Rectal smooth muscle tissue (tissue), 1 donor: ENCODE measurements around the gene SMIM41.

Experiments
- H3K27ac ChIP-seq: one replicate; pipeline ENCODE4 v1.7.0; 2013; ENCODE audit warnings: low read depth, low read length, inconsistent platforms
- H3K27me3 ChIP-seq: one replicate; pipeline ENCODE4 v1.7.0; 2013; ENCODE audit warnings: low read length; ENCODE audit not compliant: control insufficient read depth, insufficient read depth
- H3K36me3 ChIP-seq: one replicate; pipeline ENCODE4 v1.7.0; 2013; ENCODE audit warnings: low read length; ENCODE audit not compliant: control insufficient read depth, insufficient read depth
- H3K4me1 ChIP-seq: one replicate; pipeline ENCODE4 v1.7.0; 2013; ENCODE audit warnings: low read length; ENCODE audit not compliant: control insufficient read depth, insufficient read depth
- H3K4me3 ChIP-seq: one replicate; pipeline ENCODE4 v1.7.0; 2013; ENCODE audit warnings: low read length
- H3K9ac ChIP-seq: one replicate; pipeline ENCODE4 v1.7.0; 2013; ENCODE audit warnings: low read length

The SMIM41 gene

GRCh38 chr12:52145228-52146088 is 66.0 kb downstream of the SMIM41 start:
- H3K4me3 ChIP-seq: no peak overlapping the region
- no peak overlapping the region for H3K9ac ChIP-seq
- H3K36me3 ChIP-seq: no peaks in the 10 kb centered on the region
- no peaks in the 10 kb centered on the region for H3K27me3 ChIP-seq
- peaks cover 12% of the 10 kb centered on the region for H3K4me1 ChIP-seq
- H3K27ac ChIP-seq: no peak overlapping the region

DNA sequence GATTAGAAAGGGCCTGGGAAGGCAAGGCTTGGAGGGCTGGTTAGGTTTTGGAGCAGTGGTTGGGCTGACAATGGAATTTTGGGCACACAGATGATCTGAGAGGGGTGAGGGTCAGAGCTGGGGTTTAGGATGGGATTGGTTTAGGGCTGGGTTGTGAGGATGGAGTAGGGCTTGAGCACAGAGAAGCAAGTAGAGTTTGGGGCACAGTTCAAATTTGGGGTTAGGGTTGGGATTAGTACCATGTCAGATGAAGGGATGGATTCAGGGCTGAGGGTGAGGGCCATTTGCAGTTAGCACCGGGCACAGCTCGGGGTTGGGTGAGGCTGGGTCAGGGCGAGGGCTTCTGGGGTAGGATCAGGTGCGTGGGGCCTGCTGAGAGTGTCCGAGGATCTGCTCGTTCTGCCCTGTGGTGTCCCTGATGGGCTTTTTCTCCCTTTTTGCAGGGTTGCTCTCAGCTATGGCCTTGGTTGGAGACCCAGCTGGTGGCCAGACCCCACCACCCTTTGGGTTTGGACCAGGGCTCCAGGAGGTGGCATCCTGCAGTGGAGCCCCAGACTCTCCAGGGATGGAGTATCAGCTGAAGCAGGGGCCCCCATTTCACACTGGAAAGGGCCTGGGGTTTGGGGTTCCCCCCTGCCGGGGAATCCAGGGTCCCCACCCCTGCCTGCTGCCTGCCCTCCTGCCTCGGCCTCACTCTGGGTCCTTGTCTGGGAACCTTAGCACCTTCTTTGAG is 66.8 kb downstream of the SMIM41 start:
- H3K36me3 ChIP-seq: no peaks in the 10 kb centered on the region
- no peak overlapping the region for H3K27ac ChIP-seq
- peaks cover 12% of the 10 kb centered on the region for H3K4me1 ChIP-seq
- no peak overlapping the region for H3K9ac ChIP-seq
- no peaks in the 10 kb centered on the region for H3K27me3 ChIP-seq
- H3K4me3 ChIP-seq: no peak overlapping the region

DNA sequence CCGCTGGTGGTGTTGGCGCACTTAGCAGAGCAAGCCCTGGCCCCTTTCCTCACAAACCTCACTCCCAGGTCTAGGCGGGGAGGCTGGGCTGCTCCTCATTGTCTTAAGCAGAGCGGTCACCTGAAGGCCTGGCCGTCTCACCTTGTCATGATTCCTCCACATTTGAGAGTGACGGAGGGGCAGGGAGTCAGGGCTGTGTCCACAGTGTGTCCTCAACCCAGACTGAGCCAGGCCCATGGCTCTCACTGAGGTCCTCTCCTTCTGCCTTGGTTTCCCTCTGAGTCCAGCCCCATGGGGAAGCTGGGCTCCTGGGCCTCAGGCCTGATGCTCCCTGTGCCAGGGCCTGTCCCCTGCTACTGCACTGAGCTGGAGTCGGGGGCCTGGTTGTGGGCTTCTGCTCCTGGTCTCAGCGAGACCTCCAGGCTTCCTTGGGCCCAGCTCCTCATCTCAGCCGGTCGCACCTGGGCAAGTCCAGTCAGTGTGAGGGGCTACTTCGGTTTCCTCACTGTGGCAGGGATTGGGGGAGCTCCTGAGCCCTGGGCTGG is 67.4 kb downstream of the SMIM41 start:
- Histone ChIP-seq H3K4me1 (peaks cover 12% of the 10 kb centered on the region), H3K27ac (peak overlapping the region; percentile 76), H3K4me3 (no peak overlapping the region), H3K36me3 (no peaks in the 10 kb centered on the region), H3K9ac (no peak overlapping the region), H3K27me3 (no peaks in the 10 kb centered on the region)

GRCh38 chr12:52147367-52147963 is 68.0 kb downstream of the SMIM41 start:
- H3K27me3 ChIP-seq: no peaks in the 10 kb centered on the region
- peak overlapping the region; percentile 15 for H3K4me3 ChIP-seq
- H3K27ac ChIP-seq: peak overlapping the region; percentile 79
- H3K36me3 ChIP-seq: no peaks in the 10 kb centered on the region
- peaks cover 12% of the 10 kb centered on the region for H3K4me1 ChIP-seq
- H3K9ac ChIP-seq: no peak overlapping the region

- peak overlapping the region; percentile 79 for H3K27ac ChIP-seq
- no peaks in the 10 kb centered on the region for H3K27me3 ChIP-seq
- peak overlapping the region; percentile 1 for H3K9ac ChIP-seq
- peak overlapping the region; percentile 15 for H3K4me3 ChIP-seq
- H3K36me3 ChIP-seq: no peaks in the 10 kb centered on the region
- peaks cover 12% of the 10 kb centered on the region for H3K4me1 ChIP-seq
Measured at GRCh38 chr12:52147964-52148463, 68.5 kb downstream of the SMIM41 start.

GRCh38 chr12:52148464-52149181 is 69.1 kb downstream of the SMIM41 start:
- Histone ChIP-seq H3K4me1 (peaks cover 12% of the 10 kb centered on the region), H3K27ac (peak overlapping the region; percentile 15), H3K9ac (peak overlapping the region; percentile 1), H3K4me3 (no peak overlapping the region), H3K27me3 (no peaks in the 10 kb centered on the region), H3K36me3 (no peaks in the 10 kb centered on the region)

- Histone ChIP-seq H3K27me3 (no peaks in the 10 kb centered on the region), H3K4me3 (no peak overlapping the region), H3K27ac (peak overlapping the region; percentile 15), H3K9ac (no peak overlapping the region), H3K4me1 (peaks cover 12% of the 10 kb centered on the region), H3K36me3 (no peaks in the 10 kb centered on the region)
Measured at GRCh38 chr12:52149182-52149641, 69.7 kb downstream of the SMIM41 start.

GRCh38 chr12:52149651-52150241 is 70.2 kb downstream of the SMIM41 start:
- no peaks in the 10 kb centered on the region for H3K27me3 ChIP-seq
- H3K4me1 ChIP-seq: peaks cover 12% of the 10 kb centered on the region
- H3K9ac ChIP-seq: no peak overlapping the region
- no peaks in the 10 kb centered on the region for H3K36me3 ChIP-seq
- H3K4me3 ChIP-seq: no peak overlapping the region
- no peak overlapping the region for H3K27ac ChIP-seq

DNA sequence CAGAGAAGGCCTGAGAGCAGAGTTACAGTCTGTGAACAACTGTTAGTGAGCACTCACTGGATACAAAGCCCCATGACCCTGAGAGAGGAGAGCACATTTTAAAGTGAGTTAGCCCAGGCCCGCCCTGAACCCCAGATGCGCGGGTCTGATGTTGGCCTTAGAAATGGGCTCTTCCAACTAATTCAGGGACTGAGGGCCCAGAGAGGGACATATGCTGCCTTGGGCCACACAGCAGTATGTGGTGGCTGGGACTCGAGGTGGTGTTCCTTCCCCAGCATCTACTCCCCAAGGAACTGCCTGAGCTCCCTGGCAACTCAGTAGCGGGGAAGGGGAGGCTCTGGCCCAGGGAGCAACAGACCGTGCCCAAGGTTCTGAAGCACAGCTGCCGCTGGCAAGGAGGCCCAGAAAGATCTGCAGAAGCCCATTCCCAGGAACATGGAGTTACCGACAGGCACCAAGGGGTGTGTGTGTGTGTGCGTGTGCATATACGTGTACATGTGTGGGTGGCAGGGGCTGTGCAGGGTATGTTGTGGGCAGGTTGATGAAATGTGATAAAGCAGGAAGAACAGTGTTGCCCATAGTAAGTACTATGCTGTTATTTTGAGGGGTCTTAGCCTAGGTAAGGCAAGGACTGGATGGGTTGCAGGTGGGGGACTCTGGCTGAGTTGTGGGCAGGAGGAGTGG is 71.8 kb downstream of the SMIM41 start:
- H3K9ac ChIP-seq: peak overlapping the region; percentile 32
- H3K4me1 ChIP-seq: peaks cover 12% of the 10 kb centered on the region
- H3K27ac ChIP-seq: no peak overlapping the region
- H3K36me3 ChIP-seq: no peaks in the 10 kb centered on the region
- no peak overlapping the region for H3K4me3 ChIP-seq
- H3K27me3 ChIP-seq: no peaks in the 10 kb centered on the region

- Histone ChIP-seq H3K4me3 (peak overlapping the region; percentile 40), H3K9ac (peak overlapping the region; percentile 32), H3K27ac (no peak overlapping the region), H3K4me1 (peaks cover 7% of the 10 kb centered on the region), H3K27me3 (no peaks in the 10 kb centered on the region), H3K36me3 (no peaks in the 10 kb centered on the region)
Measured at GRCh38 chr12:52151837-52152783, 72.6 kb downstream of the SMIM41 start.
